Osteoblast (primary cell): ENCODE data around the gene PLLP. TPM values are rescaled to one million over a fixed set of nuclear protein-coding genes. Genes with fewer than 3 reads are reported as not detected.

Experiments used
- DNase-seq: peaks from one replicate; pipeline ENCODE4 v3.0.0; 2011; ENCODE audit warnings: low spot score, mixed read lengths; ENCODE audit not compliant: insufficient read length; ENCODE audit errors: missing footprints
- H2AFZ ChIP-seq: 2 replicates; pipeline ENCODE4 v1.6.0; 2011; ENCODE audit warnings: mild to moderate bottlenecking, low read length
- H3K27ac ChIP-seq: 2 replicates; pipeline ENCODE4 v1.5.1; 2011; ENCODE audit warnings: mild to moderate bottlenecking, low read depth, low read length, moderate library complexity
- H3K27me3 ChIP-seq: 2 replicates; pipeline ENCODE4 v1.6.0; 2012; ENCODE audit warnings: mild to moderate bottlenecking, control low read depth, inconsistent platforms, low read length, moderate library complexity; ENCODE audit not compliant: insufficient read depth
- H3K36me3 ChIP-seq: 2 replicates; pipeline ENCODE4 v1.5.1; 2011; ENCODE audit warnings: mild to moderate bottlenecking, low read length, control low read depth, moderate library complexity; ENCODE audit not compliant: insufficient read depth
- H3K4me1 ChIP-seq: 2 replicates; pipeline ENCODE4 v1.5.1; 2011; ENCODE audit warnings: mild to moderate bottlenecking, low read length, control low read depth, moderate library complexity; ENCODE audit not compliant: insufficient read depth
- H3K4me2 ChIP-seq: 2 replicates; pipeline ENCODE4 v1.6.0; 2011; ENCODE audit warnings: mild to moderate bottlenecking, low read length; ENCODE audit not compliant: insufficient read depth
- H3K4me3 ChIP-seq: fragments of 200-600 bp; sonication (generic); 3 replicates; pipeline ENCODE4 v1.5.1; 2012; ENCODE audit warnings: mild to moderate bottlenecking, low read length, inconsistent platforms; ENCODE audit not compliant: insufficient read depth
- H3K79me2 ChIP-seq: 2 replicates; pipeline ENCODE4 v1.6.0; 2012; ENCODE audit warnings: mild to moderate bottlenecking, low read length, control low read depth, inconsistent platforms; ENCODE audit not compliant: insufficient read depth
- H3K9me3 ChIP-seq: 2 replicates; pipeline ENCODE4 v1.5.1; 2011; ENCODE audit warnings: low read depth, low read length, control low read depth
- H4K20me1 ChIP-seq: 2 replicates; pipeline ENCODE4 v1.6.0; 2012; ENCODE audit warnings: mild to moderate bottlenecking, low read length, control low read depth; ENCODE audit not compliant: insufficient read depth
- total RNA-seq: library from RNA; depleted of rRNA; stranded (reverse); fragments of >200 nt; gene quantifications from 2 replicates; pipeline ENCODE4 v1.2.3, GENCODE V29; 2012
- TF ChIP-seq, protein P1 (sequence below): IDR thresholded peaks from 2 replicates; pipeline ENCODE4 v1.5.1; 2011; ENCODE audit warnings: mild to moderate bottlenecking, low read depth, low read length, moderate library complexity; ENCODE audit errors: extremely low read depth

PLLP gene
- total RNA-seq, 1 donor: under 0.01 TPM

DNA sequence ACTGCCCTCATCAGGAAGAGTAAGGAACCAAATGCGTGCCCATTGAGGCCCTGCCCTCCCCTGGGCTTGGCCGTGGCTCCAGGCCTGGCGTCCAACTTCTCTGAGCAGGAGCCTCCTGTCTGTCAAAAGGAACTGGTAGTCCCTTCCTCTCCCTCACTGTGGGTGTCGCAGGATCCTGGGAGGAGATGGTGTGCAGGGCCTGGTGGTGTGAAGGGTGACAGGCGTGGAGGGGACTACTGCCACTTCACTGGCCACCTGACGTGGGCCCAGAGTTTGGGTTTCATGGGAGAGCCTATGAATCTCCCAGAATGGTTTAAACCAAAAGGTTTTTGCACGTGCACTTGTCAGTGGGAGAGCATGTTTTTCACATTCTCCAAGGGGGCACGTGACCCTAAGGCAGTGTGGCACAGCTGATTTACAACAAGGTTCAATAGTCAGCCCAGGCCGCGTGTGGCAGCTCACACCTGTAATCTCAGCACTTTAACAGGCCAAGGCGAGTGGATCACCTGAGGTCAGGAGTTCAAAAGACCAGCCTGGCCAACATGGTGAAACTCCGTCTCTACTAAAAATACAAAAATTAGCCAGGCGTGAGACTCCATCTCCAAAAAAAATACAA, 26.9 kb downstream of the PLLP start:
- peak; percentile 27 for DNase-seq
- Histone ChIP-seq H4K20me1 (no peaks in the 10 kb centered on the region), H3K4me1 (peaks cover 4% of the 10 kb centered on the region), H3K27me3 (no peaks in the 10 kb centered on the region), H3K79me2 (no peaks in the 10 kb centered on the region), H3K4me3 (no peak overlapping the region), H2AFZ (no peak overlapping the region), H3K4me2 (no peak overlapping the region), H3K27ac (no peak overlapping the region), H3K9me3 (no peaks in the 10 kb centered on the region), H3K36me3 (peaks cover 12% of the 10 kb centered on the region)
- TF ChIP-seq, protein P1, sequence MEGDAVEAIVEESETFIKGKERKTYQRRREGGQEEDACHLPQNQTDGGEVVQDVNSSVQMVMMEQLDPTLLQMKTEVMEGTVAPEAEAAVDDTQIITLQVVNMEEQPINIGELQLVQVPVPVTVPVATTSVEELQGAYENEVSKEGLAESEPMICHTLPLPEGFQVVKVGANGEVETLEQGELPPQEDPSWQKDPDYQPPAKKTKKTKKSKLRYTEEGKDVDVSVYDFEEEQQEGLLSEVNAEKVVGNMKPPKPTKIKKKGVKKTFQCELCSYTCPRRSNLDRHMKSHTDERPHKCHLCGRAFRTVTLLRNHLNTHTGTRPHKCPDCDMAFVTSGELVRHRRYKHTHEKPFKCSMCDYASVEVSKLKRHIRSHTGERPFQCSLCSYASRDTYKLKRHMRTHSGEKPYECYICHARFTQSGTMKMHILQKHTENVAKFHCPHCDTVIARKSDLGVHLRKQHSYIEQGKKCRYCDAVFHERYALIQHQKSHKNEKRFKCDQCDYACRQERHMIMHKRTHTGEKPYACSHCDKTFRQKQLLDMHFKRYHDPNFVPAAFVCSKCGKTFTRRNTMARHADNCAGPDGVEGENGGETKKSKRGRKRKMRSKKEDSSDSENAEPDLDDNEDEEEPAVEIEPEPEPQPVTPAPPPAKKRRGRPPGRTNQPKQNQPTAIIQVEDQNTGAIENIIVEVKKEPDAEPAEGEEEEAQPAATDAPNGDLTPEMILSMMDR: no peak

DNA sequence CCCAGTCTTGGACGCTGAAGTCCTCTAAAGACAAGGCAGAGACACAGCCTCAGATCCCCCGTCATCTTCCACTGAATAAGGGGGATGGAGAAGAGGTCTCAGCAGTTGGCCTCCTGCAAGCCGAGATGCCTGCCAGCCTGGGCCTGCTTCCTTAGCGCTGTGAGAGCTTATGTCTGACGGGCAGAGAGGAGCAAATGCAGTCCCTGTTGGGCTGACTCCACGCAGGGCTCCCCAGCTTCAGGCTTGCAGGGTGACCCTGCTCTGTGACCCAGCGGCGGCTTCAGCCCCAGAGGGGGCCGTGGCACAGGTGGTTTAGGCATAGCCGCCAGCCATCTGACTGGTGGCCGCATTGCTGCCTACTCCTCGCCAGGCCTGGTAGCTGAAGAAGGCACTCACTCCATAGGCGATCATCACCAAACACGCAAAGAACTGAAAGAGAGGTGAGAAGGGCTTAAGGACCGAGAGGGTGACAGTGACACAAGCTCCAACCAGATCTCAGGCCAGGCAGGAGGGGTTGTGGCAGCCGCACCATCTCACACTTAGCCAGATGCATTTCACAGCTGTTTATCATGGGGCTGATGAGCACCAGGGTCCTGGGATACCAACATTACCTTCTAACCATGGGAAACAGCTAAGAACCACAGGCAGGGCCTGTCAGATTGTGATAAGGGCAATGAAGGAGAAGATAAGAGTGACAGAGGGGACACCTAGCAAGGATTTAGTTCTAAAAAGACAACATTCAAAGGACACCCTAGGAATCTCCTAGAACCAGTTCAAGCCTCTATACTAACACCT, 27.7 kb downstream of the PLLP start:
- peaks cover 3% of the 10 kb centered on the region for H4K20me1 ChIP-seq
- peaks cover 19% of the 10 kb centered on the region for H3K36me3 ChIP-seq
- no peak overlapping the region for H3K27ac ChIP-seq
- no peak overlapping the region for H2AFZ ChIP-seq
- no peaks in the 10 kb centered on the region for H3K79me2 ChIP-seq
- TF ChIP-seq, protein P1: no peak
- H3K9me3 ChIP-seq: no peaks in the 10 kb centered on the region
- H3K4me3 ChIP-seq: no peak overlapping the region
- H3K4me1 ChIP-seq: peaks cover 4% of the 10 kb centered on the region
- H3K4me2 ChIP-seq: no peak overlapping the region
- H3K27me3 ChIP-seq: no peaks in the 10 kb centered on the region
- peak; percentile 21 for DNase-seq

DNA sequence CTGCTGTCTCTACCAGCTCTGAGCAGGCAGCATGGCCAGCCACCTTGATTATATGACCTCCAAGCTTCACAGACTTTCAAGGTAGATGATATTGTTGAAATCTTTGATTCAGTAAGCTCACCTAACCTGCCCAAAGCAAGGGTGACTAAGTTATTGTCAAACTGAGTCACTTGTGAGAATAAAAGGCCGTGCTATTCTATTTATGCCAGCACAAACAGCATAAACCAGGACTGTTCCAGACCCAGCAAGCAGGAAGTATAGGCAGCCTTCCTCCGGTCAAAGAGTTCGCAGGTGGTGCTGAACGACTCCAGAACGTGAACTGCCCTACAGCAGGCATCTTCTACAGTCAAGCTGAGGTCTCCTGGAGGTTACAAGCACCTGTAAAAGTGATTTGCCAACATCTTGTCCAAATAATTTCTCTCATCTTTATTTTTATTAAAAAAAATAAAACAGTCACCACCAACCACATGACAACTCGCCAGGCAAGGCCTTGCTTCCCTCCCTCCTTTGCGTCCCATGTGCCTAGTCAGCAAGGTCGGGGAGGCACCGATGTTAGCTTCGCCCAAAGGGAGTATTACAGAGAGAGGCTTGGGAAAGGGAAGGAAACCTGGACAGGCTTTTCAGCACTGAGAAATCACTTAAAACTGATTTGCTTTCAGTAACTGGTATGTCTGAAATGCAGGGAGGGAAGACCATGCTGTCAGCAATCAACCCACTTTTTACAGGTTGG, 28.6 kb downstream of the PLLP start:
- Histone ChIP-seq H3K4me3 (no peak overlapping the region), H3K79me2 (no peaks in the 10 kb centered on the region), H3K4me2 (no peak overlapping the region), H3K27me3 (no peaks in the 10 kb centered on the region), H3K27ac (no peak overlapping the region), H4K20me1 (peaks cover 3% of the 10 kb centered on the region), H3K4me1 (peaks cover 4% of the 10 kb centered on the region), H3K36me3 (peaks cover 29% of the 10 kb centered on the region), H2AFZ (no peak overlapping the region), H3K9me3 (no peaks in the 10 kb centered on the region)
- TF ChIP-seq, protein P1: no peak
- DNase-seq: peak; percentile 41

DNA sequence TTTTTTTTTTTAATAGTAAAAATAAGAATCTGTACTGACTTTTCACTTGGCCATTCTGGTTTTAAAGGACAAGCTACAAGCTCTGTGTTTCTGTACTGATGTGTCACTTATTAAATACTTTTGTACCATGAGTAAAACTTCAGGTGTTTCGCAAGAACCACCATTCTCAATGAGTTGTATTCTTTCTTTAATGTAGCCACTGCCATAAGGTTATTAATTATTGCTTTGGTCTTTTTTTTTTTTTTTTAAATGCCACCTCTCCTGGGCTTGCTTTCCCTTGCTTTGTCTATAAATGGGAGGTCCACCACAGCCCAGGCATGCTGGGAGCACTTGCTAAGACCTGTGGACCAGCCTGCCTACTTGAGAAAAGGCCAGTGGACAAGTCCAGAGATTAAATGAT, 31.0 kb downstream of the PLLP start:
- TF ChIP-seq, protein P1: no peak
- Histone ChIP-seq H3K27ac (no peak overlapping the region), H3K4me3 (no peak overlapping the region), H2AFZ (no peak overlapping the region), H3K4me2 (no peak overlapping the region), H3K36me3 (peaks cover 53% of the 10 kb centered on the region), H3K79me2 (no peaks in the 10 kb centered on the region), H3K27me3 (no peaks in the 10 kb centered on the region), H4K20me1 (peaks cover 3% of the 10 kb centered on the region), H3K9me3 (no peaks in the 10 kb centered on the region), H3K4me1 (no peaks in the 10 kb centered on the region)
- DNase-seq: no peak
